Activated CD8-positive, alpha-beta memory T cell treated with anti-CD3 and anti-CD28 coated beads, Interleukin-2, amount 50 U/mL, for 1 hour (primary cell): ENCODE data around the gene HOXA6.

Experiments
- DNase-seq: peaks from one replicate; pipeline ENCODE4 v3.0.0-alpha.2; 2020; ENCODE audit errors: extremely low read depth

The HOXA6 gene

DNA sequence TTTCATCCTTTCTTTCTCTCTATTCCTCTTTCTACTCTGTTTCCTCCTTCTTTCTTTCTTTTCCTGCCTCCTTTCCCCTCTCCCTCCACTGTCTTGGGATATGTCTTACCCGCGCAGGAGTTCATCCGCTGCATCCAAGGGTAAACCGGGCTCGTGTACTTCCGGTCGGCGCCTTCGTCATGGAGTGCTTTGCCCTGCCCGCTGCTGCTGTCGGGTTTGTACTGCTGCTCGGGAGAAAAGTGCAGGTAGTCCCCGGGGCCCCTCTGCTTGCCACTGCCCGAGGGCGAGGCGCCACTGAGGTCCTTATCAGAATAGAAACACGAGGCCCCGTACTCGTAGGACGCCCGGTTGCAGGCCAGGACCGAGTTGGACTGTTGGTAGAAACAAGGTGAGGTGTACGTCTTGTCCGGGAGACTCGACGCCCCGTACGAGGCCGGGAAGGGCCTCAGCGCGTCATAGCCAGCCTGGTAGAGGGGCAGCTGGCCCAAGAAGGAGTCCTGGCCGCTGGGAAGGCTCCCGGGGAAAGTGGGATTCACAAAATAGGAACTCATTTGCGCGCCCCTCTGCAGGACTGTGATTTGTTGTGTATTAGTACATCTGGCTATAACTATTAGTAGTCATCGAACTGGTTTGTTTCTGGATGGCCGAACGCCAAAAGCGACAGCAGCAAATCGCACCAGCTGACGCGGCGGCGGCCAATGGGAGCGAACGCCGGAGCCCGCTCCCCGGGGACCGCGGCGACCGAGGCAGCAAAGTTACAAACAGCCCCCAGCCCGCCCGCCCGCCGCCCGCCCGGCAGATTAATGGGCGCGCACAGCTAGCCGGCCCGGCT lies at the start of gene HOXA6:
TSS of gene HOXA6 (minus strand) at position 576 of the 832 bp plus-strand sequence. CDS start at position 551, 25 bp downstream.
- no peak for DNase-seq

DNA sequence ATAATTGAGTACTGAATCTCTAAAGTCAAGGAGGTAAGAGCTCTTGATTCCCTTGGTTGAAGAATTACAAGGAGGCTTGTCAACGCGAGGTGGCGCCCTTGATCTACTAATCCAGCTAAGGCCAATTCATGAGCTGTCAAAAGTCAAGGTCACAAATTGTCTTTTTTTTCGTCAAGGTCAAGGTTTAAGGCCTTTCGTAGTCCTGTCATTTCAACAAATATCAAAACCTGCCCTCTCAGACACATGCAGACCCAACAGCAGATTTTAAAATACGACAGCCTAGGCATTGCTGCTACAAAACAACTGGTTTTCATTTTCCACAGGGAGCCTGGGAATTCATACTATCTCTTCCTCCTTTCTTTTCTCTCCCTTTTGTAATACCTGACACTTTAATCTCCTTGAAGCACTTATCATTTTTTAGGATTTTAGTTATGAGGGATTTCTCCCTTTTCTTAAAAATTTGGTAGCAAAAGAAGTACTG lies 48.8 kb upstream of the HOXA6 start:
- peak; percentile 67 for DNase-seq

DNA sequence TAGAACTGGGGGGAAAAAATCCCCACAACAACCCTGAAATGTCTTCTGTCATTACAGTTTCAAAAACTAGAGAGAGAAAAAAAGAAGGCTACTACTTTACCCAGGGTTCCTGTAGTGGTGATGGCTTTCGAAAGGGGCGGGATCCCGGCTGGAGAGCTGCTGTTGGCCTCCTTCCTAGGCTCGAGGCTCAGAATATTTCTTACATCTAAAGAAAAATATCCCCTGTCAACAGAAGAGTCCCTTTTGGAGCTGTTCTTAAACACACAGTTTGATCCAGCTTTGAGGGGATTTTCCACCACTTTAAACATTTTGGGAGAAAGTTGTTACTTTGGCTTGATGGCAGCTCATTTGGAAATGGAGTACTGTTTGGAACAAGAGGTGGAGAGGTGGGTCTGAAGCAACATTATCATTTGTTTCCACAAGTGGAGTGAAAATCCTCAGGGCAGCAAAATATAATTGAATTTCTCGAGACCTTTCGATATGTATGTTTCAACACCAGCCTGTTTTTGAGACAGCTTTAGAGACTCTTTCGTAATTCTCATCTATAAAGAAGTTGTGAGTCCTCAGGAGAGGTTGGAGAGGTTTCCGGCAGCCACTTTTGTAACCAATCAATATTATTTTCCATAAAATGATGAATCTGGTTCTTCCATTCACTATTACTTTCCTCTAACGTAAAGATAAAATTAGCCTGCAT lies 47.3 kb upstream of the HOXA6 start:
- DNase-seq: no peak

DNA sequence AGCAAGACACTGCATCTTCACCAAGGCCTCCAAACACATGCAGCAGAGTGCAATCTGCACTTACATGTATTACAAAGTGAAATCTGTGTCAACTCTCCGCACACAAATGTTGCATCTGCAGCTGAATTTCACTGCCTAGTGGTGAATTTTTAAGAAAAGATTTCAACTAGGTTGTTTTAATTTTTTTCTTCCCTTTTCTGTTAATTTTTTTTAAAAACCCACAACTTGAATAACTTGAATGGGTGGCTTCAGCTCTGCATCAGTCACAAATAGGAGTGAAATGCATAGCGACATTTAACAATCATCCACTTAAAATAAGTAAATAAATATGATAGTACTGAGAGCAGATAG lies 46.4 kb upstream of the HOXA6 start:
- DNase-seq: no peak

DNA sequence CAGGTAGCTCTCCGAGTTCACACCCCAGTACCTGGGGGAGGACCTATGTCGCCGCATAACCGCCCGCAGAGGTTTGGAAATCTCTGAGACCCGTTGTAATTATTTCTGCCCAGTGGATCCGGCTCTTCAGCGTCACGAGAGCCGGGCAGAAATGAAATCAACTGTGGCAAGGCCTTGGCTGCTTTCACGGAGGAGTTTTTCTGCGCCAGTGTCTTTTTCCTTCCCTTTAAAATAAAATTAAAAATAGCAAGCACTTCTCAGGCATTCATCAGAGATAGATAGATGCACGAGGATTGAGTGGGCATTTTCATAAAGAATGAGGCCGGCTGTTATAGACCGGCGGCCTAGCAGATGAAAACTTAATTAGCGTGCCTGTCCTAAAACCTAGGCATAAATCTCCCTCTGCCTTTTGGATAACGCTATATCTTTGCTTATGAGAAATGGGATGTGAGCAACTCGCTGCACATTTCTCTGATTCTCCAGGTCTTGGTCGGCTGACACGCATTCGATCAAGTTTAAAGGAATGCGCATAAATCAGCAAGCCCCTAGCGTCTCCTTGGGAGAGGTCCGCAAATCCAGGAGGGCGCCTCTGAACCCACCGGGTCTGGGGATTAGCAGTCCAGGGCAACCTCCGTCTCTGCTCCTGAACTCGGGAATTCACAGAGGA lies 45.9 kb upstream of the HOXA6 start:
- DNase-seq: no peak

DNA sequence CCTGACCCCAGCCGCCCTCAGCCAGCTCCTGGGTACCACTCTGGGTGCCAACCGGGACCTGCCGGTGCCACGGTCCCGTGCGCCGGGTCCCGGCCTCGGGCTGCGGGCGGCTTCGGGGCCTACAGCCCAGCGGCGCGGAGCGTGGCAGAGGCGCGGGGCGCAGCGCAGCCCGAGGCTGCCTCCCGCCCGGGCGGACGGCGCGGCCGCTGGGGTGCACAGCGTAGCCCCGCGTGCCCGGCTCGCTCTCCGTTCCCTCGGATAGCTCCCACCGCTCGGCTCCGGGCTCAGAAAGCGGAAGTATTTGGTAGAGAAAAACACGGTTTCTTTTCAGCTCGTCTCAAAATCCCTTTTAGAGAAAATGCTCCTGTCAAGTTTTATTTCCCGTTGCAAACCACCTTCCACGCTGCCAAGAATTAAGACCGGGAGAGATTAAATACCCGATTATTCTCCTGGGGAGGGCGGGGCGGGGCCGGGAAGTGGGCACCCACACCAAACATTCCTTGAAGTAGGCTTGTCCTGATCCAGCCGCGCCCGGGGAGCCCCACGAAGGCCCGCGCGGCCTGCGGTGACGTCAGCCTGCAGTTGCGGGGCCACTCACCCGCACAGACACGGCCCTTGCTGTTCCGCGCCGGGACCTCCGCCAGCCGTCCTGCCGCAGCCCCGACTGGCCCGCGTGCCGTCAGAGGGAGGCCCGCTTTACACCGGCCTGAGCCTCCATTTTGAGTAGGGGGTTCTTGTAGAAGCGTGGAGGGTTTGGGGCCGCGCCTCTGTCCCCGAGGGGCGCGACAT lies 45.2 kb upstream of the HOXA6 start:
- DNase-seq: no peak

DNA sequence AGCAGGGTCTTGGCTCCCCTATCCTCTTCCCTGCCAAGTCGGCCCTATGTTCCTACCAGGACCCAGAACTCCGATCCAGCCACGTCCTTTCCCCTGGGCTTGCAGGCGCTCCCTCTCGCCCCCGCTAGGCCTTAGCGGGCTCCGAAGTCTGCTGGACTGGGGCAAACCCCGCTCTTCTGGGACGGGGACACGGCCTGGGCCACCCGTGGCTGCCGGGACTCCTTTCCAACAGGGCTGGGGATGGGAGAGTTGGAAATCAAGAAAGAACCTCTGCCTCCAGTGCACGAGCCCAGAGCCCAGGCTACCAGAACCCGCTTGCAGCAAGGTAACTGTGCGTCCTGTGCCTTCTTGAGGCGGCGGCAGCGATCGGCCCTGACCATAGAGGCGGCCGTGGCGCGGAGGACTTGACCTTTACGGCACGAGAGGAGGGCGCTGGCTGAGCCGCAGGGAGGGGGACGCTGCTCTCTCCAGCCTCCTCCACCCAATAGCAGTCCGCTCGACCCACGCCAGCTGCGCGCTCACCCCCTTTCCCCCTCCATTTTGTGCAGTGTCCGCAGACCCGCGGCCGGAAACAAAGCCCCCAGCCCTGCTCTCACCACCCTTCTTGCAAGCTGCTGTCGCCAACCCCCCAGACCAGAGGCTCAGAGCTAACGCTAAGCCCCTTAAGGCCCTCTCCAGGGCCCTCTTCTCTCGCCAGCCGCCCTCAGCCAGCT lies 44.4 kb upstream of the HOXA6 start:
- DNase-seq: no peak

DNA sequence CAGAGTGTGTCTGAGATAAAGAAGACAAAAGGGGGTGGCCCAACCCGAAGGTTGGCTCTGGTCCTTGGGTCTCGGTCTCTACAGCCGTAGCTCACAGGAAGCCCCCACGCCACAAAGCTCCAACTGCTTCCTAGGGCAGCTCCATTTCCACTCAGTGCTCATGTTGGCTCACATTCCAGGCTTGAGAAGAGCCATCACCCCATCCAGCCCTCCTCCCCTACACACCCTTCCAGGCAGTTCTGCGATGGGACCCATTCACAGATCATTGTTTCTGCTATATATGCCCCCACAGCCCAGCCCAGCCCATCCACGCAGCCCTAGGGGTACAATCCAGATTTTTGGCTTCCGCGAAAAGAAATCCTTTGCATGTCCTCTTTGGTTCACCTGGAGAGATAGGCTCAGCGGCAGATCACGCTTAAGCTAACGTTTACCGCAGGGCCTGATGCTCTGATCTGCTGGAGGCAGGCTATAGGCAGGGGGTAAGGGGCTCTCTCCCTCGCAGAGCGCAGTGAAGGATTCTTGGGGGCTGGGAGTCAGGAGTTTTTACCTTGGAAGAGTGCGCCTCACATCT lies 43.7 kb upstream of the HOXA6 start:
- no peak for DNase-seq

DNA sequence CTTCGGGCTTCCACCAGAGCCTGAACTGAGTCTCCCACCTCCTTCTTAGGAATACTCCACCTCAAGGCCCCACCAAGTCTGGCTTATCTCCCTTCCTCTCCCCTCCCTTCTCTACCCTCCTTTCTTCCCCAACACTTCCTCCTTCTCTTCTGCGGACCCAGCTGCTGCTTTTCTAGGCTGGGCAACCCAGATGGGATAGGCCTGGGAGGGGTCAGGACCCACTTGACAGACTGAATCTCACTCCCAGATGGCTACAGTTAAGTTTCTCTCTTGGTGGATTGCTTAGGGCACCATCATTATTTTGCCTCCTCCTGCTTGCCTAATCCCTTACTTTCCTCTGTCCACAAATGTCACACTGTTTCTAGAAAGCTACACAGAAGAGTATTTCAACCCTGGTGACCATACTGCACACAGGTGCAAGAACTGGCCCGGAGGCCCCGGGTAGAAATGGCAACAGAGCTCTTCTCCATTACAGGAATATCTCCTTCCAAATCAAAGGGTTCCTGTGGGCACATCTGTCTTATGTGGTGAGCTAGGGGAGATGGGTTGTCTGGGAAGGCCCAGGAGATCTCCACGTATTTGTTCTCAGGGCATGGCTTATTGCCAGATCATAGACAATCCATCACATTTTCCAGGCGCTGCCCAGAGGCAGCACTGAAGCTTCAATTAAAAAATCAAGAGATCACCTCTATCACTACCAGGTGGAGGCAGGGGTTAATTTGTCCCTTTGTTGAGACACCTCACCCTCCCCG lies 42.6 kb upstream of the HOXA6 start:
- no peak for DNase-seq

DNA sequence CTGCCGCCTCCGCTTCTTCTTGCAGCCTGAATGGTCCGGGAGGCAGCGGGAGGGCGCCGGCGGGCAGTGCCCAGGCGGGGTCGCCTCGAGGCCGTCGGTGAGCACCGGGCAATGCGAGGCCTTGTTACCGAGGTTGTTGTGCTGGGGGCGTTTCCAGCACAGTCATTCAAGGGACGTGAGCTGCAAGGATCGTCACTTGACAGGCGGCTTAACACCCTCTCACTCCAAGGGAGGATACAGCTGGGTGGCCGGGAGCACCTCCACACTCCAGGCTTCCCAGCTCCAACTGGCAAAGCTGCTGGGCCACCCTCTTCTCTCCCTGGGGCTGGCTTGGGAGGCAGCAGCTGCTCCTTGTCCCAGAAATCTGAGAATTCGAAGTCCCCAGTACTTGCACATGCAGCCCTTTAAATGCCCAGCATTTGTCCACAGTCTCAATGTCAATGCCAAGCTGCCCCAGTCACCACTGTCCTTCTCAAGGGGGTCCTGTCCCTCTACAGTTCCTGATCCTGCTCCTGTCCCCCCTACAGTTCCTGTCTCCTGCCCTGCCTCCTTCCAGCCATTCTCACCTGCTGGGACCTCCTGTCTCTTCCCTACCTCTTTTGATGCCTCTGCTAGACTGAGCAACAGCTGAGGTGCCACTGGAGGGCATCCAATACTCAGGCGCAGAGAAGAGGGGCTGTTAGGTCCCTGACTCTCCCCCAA lies 41.9 kb upstream of the HOXA6 start:
- no peak for DNase-seq

DNA sequence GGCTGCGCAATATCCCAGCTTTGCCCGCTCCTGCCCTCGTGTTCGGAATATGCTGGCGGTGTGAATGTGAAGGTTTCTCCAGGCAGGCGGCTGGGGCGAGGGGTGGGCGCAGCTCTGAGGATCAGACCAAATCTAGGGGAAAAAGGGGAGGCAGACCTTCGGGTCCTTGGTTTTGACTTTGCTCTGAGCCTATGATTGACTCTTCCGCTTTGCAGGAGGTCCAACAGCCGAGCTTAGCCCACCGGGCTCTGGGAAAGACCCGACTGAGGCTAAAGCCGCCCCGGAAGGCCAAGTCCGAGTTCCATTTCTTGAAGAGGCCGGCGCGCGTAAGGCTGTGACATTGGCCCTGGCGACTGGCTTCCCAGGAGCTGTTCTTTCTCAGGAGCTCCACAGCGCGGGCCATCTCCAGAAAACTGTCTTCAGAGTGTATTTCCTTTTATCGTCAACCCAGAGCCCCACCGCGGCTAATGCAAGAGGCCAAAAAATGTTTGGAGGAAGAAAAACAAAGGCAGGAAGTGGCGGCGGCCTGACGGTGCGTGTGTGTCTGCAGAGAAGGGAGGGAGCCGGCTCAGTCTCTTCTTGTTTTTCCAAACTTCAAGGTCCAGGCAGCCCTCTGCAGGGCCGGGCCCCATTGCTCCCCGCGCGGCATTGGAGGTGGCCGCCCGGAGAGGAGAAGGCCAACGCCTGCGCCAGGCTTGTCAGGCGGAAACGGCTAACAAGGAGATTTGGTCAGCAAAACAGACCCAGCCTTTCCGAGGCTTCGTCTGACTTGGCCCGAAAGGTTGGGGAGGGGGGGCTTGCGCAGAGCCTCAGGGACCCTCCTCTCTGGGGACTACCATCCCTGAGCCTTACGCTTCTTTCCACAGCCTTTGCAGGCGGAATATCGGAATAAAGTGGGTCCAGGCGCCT lies 41.1 kb upstream of the HOXA6 start:
- DNase-seq: no peak

DNA sequence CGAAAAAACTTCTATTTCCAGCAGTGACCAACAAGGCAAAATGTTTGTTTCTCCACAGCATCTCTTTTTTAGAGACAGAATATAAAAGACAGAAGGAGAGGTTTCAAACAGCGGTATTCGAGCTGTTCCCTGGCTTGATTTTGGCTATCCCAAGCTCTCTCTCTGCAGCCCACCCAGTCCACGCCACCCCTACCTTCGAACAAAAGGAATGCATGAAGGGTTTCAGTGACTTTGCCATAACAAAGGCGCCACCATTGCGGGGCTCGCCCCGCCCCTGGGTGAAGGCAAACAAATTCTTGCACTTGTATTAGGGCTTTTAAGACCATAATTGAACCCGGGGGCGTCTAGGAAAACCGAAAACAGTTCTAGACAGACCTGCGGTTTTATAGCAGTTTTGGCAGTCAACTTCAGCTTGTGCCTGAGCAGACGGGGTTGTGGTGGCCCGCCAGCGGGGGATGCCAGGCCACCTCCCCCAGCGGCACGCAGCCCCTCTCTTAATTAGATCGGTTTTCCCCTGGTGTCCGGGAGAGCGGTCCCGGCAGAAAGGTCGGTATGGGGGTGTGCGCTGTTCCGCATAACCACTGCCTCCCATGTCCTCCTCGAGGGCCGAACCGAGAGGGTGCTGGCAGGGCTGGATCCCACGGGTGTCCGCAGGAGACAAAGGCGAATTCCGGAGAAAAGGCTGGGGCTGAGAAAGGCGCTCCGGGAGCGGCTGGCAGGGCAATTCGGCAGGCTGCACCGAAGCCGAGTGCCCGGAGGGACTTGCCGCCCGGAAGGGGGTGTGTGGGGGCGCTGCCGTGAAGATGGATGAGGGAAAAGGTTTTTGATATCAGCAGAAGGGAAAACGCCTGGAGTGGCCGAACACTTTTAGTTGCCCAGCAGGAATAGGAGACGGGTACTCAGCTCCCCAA lies 40.2 kb upstream of the HOXA6 start:
- DNase-seq: no peak

DNA sequence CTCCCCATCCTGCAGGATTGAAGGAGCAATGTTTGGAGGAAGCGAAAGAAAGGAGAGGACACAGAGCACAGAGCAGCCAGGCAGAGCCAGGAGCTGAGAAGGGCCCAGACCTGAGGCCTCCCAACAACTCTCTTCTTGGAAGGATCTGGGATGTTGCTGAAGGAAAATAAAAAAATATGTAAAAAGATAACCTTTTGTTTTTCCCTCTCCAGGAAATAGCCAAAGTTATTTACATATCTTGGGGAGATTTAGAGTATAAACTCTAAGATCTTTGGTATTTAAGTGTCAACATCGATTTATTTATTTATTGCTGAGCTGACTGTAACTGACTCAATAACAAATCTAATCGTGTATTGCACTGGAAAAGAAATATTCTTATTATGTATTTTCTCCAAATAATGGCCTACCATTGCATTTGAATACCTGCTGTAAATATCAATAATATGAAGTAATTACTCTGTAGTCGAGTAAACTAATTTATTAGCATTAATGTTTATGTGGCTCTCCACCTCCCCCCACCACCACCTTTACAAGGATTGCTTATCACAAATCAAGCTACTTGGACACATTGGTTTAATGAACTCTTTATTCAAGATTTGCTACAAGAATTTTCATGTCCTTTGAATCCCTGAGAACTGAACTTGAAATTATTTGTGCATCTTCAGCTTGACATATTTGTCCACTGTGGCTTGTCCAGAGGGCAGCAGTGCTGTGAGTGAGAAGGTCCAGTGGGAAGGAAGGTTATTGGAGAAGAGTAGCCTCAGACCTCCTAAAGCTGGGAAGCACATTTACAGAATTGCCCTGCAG lies 39.3 kb upstream of the HOXA6 start:
- DNase-seq: no peak

DNA sequence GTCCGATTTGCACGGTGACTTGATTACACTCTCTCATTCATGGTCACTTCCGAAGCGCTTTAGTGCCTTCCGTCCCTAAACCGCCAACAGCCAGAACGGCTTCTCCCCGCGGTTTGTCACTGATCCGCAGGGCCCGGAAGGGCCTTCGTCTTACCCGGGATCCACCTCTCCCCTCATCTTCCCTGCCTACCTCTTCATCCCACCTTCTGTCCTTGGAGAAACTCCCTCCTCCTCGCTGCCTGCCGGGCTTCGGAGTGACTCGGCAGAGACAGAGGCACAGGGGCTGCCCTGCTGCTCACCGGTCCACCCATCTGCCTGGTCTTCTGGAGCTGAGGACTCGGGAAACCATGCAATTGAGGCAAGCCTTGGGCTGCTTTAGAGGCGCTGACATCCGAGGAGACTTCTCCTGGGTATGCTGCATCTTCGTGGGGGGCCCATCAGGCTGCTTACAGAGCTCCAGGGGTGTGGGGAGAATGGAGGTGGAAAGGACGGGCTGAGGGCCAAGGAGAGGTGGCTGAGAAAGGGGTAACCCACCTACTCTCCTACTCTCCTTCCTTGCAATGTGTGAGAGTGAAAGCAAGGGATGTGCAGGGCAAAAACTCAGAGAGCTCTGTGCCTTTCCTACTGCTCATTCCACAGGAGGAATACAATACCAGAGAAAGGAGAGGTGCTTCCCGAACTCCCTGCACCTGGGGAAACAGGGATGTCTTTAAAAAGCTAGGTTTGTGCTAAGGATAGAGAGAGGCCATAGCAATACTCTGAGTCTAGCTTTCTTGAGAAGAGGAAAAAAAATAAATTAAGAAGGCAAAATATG lies 38.5 kb upstream of the HOXA6 start:
- DNase-seq: no peak

DNA sequence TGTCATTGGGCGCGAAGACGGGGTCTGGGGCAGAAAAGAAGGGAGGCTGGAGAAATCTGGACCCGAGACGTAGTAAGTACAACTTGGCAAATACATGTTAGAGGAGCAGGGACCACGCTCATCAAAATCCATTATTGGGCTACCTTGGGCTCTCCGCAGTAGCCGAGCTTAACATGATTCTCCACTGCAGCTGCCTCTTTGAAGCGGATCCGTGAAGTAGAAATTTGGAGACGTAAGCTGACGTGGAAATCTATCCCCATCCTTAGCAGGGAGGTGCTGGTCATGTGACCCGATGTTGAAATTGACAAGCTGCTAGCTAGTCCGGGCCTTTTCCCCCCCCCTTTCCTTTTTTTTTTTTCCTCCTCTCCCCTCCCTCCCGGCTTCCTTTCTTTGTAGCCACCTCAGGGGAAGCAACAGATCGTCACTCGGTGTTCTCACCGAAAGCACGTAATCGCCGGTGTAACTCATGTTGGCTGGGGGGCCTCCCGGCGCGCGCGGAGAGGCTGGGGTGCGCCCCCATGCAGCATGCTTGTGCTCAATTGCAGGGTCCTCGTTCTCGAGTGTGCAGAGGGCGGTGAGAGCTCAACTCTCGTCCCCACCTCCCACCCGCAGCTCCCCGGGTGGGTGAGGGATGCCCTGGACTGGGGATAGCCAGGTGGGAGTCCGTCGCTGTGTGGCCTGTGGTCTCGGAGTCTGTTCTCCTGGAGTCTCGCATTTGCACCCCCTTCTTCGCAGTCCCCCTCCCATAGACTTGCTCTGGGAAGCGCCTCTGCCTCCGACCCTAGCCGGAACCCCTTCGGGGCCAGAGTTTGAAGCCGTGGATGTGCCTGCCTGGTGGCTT lies 37.7 kb upstream of the HOXA6 start, which contains the start of gene HOXA11:
TSS of gene HOXA11 (minus strand) at position 220 of the 841 bp plus-strand sequence. CDS start at position 132, 88 bp downstream.
- no peak for DNase-seq
